ENCODE data around the gene BCAT1.
"Not testable (repeated sequence)": the region's sequence is repeated elsewhere in the genome, so short reads cannot be mapped to it uniquely, and the experiment has no call there.

Gene BCAT1

GRCh38 chr12:24956351-24956750, 7.5 kb upstream of the BCAT1 start:
- not testable (repeated sequence) for DNase-seq

- no peak for DNase-seq
Observed at GRCh38 chr12:24955853-24956252, 7.0 kb upstream of the BCAT1 start.

DNA sequence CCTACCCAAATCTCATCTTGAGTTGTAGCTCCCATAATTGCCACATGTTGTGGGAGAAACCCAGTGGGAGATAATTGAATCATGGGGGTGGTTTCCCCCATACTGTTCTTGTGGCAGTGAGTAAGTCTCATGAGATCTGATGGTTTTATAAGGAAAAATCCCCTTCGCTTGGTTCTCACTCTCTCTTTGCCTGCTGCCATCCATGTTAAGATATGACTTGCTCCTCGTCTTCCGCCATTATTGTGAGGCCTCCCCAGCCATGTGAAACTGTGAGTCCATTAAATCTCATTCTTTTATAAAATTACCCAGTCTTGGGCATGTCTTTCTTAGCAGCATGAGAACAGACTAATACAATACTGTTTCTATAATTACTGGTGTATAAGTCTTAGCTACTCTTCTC, 6.5 kb upstream of the BCAT1 start:
- DNase-seq: no peak

- no peak for DNase-seq
Observed at GRCh38 chr12:24954261-24954660, 5.4 kb upstream of the BCAT1 start.

GRCh38 chr12:24952389-24952788, 3.5 kb upstream of the BCAT1 start:
- no peak for DNase-seq

GRCh38 chr12:24950231-24950834, 1.4 kb upstream of the BCAT1 start:
- DNase-seq: no peak

DNA sequence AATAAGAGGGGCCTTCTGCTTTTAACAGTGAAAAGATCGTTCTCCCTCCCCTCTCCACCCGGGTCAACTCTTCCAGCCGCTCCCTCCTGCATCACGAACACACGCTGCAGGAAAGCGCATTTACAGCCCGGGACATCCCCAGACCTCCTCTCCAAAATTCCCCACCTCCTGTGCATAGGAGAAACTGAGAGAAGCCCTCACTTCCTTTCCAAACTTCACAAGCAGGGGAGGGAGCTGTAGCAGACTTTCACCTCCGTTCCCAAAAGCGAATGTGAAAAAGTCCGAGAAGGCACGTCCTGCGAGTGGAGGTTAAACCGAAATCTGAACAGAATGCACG, 513 bp downstream of the BCAT1 start:
- DNase-seq: peak in 1 of 2 donors; percentile 4

DNA sequence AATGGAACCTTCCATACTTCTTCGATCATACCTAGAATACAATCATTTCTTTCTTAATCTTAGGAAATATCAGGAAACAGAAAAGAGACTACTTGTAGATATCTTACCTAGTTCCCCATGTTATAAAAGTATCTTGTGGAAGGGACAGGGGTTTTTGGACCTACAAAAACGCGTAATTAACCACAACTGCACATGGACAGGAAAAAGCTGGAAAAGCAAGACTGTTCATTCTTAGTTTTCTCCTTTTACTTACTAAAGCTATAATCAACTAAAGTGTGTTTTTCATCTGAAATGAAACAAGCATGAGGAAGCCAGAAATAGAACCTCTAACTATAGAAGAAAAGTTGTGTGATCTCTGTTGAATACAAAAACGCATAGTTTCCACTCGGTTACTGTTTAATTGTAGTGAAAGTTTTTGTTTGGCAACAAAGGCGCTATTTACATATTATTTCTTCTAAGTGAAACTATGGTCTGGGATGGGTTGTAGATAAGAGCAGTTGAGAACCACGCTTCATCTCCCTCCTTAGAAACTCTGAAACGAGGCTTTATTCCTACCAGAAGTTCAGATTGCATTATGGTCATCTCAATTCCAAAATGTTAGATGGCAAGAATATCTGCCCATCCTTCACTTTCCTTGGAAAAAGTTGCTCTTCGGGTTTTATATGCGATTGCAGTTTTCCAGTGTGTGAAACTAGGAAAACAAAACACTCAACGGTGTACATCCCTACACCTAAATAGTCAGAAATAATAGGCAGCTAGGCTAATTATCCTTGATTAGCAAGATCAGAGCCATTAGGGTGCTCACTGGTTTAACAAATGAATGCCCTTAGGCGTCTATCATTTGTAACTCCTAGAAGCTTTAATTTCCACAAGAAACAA, 1.1 kb downstream of the BCAT1 start:
- DNase-seq: no peak

GRCh38 chr12:24945845-24946244, 3.1 kb downstream of the BCAT1 start:
- DNase-seq: no peak

- no peak for DNase-seq
Observed at GRCh38 chr12:24945039-24945438, 3.9 kb downstream of the BCAT1 start.

- no peak for DNase-seq
Observed at GRCh38 chr12:24944601-24944975, 4.3 kb downstream of the BCAT1 start.

GRCh38 chr12:24943947-24944600, 4.8 kb downstream of the BCAT1 start:
- DNase-seq: no peak

GRCh38 chr12:24940157-24940556, 8.7 kb downstream of the BCAT1 start:
- DNase-seq: no peak

GRCh38 chr12:24939551-24939950, 9.3 kb downstream of the BCAT1 start:
- not testable (repeated sequence) for DNase-seq

DNA sequence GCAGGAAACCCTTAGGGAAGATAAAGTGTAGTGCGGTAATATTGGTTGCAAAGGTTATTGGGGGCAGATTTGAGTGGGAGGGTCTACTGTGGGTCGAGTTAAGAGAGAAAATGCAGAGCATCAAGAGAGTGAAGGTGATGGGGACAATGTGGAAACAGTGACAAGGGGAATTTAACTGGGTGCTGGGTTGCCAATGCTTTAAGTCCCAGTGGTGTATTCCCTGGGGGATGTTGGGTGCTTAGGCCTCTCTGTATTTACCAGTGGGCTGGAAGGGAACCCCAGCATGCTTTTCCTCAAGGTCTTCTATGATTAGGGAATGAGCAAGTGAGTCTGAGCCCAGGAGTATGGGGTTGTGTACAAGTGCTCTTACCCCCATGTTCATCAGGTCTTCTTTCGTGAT, 10.6 kb downstream of the BCAT1 start:
- DNase-seq: no peak

DNA sequence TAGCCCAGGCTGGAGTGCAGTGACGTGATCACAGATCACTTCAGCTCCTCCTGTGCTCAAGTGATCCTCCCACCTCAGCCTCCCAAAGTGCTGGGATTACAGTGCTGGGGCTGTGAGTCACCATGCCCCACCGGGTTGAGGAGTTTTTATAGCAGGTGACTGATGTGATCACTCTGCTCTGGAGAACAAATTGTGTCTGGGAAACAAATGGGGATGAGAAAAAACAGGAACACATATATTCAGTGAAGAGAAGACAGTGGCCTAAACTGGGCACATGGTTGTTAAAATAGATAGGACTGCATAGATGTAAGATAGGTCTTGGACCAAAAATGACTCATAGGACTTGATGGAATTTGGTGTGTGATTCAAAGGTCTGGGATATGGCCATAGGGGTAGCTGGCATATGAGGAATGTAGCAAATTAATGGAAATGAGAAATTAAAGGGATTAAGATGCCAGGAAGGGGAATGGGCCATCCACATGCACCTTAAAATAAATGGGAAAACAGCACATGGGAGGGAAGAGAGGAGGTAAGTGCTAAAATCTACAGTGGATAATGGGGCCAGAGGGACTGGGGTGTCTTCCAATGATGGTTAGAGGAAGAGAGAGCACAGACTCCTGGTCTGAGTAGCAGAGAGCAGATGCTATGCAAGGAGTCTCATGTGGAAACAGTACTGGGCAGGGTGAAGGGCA, 11.2 kb downstream of the BCAT1 start:
- no peak for DNase-seq

GRCh38 chr12:24933694-24934407, 15.1 kb downstream of the BCAT1 start:
- DNase-seq: no peak

DNA sequence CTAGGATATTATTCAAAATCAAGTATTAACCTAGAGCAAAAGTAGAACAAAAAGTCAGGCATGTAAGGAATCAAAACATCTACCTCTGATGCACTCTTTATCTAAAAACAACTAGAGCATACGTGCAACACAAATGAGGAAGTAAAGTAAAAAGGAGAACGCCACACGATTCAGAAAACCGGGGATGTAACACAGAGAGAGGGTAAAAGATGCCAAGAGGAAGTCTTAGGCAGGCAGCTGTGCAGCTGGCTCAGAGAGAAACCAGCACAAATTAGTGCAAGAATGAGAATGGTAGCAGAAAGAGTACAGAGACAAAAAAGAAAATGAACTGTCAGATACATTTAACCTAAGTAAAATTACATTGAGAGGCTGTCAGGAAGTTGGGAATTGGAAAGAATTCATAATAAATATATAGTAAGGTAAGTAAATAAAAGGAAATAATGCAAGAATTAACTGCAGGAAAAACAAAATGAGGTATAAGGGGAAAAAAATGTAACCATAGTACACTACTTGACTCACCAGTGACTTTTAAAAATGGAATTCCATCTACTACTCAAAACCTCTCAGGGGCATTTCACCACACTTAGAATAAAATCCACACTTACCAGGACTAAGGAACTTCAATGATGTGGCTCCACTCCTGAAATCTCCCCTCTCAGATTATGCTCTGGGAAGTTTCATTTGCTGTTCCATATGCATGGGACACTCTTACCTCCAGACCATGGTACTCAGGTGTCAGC, 17.1 kb downstream of the BCAT1 start:
- peak in 1 of 2 donors; percentile 24 for DNase-seq

GRCh38 chr12:24929953-24930352, 18.9 kb downstream of the BCAT1 start:
- DNase-seq: no peak

DNA sequence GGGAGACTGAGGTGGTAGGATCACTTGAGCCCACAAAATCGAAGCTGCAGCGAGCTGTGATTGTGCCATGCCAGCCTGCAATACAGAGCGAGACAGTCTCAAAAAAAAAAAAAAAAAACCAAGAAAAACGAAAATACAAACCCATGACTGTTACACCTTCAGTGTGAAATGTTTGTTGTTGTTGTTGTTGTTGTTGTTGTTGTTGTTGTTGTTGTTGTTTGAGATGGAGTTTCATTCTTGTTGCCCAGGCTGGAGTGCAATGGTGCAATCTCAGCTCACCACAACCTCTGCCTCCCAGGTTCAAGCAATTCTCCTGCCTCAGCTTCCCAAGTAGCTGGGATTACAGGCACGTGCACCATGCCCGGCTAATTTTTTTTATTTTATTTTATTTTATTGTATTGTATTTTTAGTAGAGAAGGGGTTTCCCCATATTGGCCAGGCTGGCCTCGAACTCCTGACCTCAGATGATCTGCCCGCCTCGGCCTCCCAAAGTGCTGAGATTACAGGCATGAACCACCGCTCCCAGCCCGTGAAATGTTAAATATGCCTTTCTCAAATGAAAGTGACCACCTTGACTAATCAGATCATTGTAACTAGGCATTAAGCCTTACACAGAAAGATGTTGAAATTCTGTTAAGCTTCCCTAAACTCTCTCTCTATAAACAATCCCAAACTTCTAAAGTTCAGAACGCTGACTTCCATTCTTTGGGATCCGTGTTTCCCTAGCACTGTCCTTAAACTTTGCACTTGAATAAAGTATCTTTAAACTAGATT, 20.2 kb downstream of the BCAT1 start:
- DNase-seq: not testable (repeated sequence)

GRCh38 chr12:24928131-24928530, 20.8 kb downstream of the BCAT1 start:
- no peak for DNase-seq
